A549 treated with Hydrocortisone at 1 μM for 4 hours (cell line): ENCODE results near the gene SPPL2A. TPM values are rescaled to one million over a fixed set of nuclear protein-coding genes. Genes with fewer than 3 reads are reported as not detected.

ENCODE experiments used
- total RNA-seq: library from RNA; stranded (reverse); fragments of 200-300 nt; extraction: Qiagen RNA extraction; gene quantifications from 5 replicates; pipeline ENCODE4 v1.2.3, GENCODE V29; 2022

SPPL2A gene
- 83.4 to 101 TPM (median 96.9 TPM) in 5 replicates for total RNA-seq

GRCh38 chr15:50765195-50765967 is at the start of gene SPPL2A:
Gene SPPL2A, minus strand, starts transcription at chr15:50765706. Its CDS starts 173 bp downstream, at chr15:50765533.

GRCh38 chr15:50686469-50687301 is 78.8 kb downstream of the SPPL2A start, which contains the start of gene TRPM7:
Gene TRPM7, minus strand, starts transcription at chr15:50686797. Its CDS starts 264 bp downstream, at chr15:50686533.

Other genes starting within 250 kb of the SPPL2A start
- gene USP50, start 219.0 kb downstream of the SPPL2A start, total RNA-seq: not detected in 5 replicates
- gene TRPM7, start 78.9 kb downstream of the SPPL2A start, total RNA-seq: 20.2 to 37.0 TPM (median 22.3 TPM) in 5 replicates
- gene AP4E1, start 143.0 kb upstream of the SPPL2A start, total RNA-seq: 7.3 to 12.5 TPM (median 9.6 TPM) in 5 replicates